ENCODE measurements around the gene LIPE. TPM values are rescaled to one million over a fixed set of nuclear protein-coding genes. Genes with fewer than 3 reads are reported as not detected.
A peak's percentile ranks its signal among the peaks of the same experiment; 100 is the strongest.

Gene LIPE
- total RNA-seq, 4 donors from 2014 or later = 3.6 to 10.6 (median 5.9) TPM

GRCh38 chr19:42375415-42376176 lies 51.6 kb downstream of the LIPE start:
- intact Hi-C loops (cut with DNase I) = no loop called here
- H3K4me3 ChIP-seq = no peak overlapping the region
- H3K27me3 ChIP-seq = no peaks in the 10 kb centered on the region
- no peaks in the 10 kb centered on the region for H3K4me1 ChIP-seq
- WGBS = 94% methylated on average over 23 of the region's 54 CpGs
- H3K36me3 ChIP-seq = peaks cover 5 to 60% (median 34%) of the 10 kb centered on the region in 4 donors
- H3K9me3 ChIP-seq = no peaks in the 10 kb centered on the region
- H3K27ac ChIP-seq (replicated peaks in 1 of 4) = no peak overlapping the region
- no peak for DNase-seq (ENCODE audit: extremely low spot score)
- no peak for TF ChIP-seq POLR2A (IDR thresholded peaks at IDR 0.05; ENCODE audit: low read depth)
- no peak for TF ChIP-seq EP300 (IDR thresholded peaks at IDR 0.05)
- TF ChIP-seq, protein P1, sequence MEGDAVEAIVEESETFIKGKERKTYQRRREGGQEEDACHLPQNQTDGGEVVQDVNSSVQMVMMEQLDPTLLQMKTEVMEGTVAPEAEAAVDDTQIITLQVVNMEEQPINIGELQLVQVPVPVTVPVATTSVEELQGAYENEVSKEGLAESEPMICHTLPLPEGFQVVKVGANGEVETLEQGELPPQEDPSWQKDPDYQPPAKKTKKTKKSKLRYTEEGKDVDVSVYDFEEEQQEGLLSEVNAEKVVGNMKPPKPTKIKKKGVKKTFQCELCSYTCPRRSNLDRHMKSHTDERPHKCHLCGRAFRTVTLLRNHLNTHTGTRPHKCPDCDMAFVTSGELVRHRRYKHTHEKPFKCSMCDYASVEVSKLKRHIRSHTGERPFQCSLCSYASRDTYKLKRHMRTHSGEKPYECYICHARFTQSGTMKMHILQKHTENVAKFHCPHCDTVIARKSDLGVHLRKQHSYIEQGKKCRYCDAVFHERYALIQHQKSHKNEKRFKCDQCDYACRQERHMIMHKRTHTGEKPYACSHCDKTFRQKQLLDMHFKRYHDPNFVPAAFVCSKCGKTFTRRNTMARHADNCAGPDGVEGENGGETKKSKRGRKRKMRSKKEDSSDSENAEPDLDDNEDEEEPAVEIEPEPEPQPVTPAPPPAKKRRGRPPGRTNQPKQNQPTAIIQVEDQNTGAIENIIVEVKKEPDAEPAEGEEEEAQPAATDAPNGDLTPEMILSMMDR (IDR thresholded peaks at IDR 0.05) = no peak
- TF ChIP-seq POLR2AphosphoS5 (IDR thresholded peaks at IDR 0.05) = no peak

- WGBS = 100% methylated on average over 10 of the region's 11 CpGs
- TF ChIP-seq POLR2AphosphoS5 (IDR thresholded peaks at IDR 0.05) = no peak
- Histone ChIP-seq H3K36me3 (peaks cover 5 to 61% (median 34%) of the 10 kb centered on the region in 4 donors), H3K4me3 (no peak overlapping the region), H3K4me1 (no peaks in the 10 kb centered on the region), H3K27me3 (no peaks in the 10 kb centered on the region), H3K27ac (replicated peaks in 1 of 4) (no peak overlapping the region), H3K9me3 (no peaks in the 10 kb centered on the region)
- intact Hi-C loops (cut with DNase I) = no loop called here
- no peak for DNase-seq (ENCODE audit: extremely low spot score)
These were observed 52.3 kb downstream of the LIPE start for GRCh38 chr19:42374826-42375376.

GRCh38 chr19:42370626-42371175 lies 56.5 kb downstream of the LIPE start:
- no peaks in the 10 kb centered on the region for H3K27me3 ChIP-seq
- peaks cover 11 to 18% (median 16%) of the 10 kb centered on the region in 4 donors for H3K4me1 ChIP-seq
- peak overlapping the region in 1 of 4 donors; percentile 33 for H3K27ac ChIP-seq (replicated peaks in 1 of 4)
- no peaks in the 10 kb centered on the region for H3K9me3 ChIP-seq
- WGBS = 59% methylated on average over 9 of the region's 12 CpGs
- H3K36me3 ChIP-seq = peaks cover 5 to 67% (median 22%) of the 10 kb centered on the region in 4 donors
- H3K4me3 ChIP-seq = no peak overlapping the region
- DNase-seq (ENCODE audit: extremely low spot score) = no peak
- TF ChIP-seq POLR2A (IDR thresholded peaks at IDR 0.05; ENCODE audit: low read depth) (no peak), EP300 (IDR thresholded peaks at IDR 0.05) (no peak), POLR2AphosphoS5 (IDR thresholded peaks at IDR 0.05) (no peak)
- TF ChIP-seq, protein P1 (IDR thresholded peaks at IDR 0.05) = no peak
- intact Hi-C loops (cut with DNase I) = no loop called here

GRCh38 chr19:42370068-42370520 lies 57.1 kb downstream of the LIPE start:
- DNase-seq (ENCODE audit: extremely low spot score) = no peak
- H3K9me3 ChIP-seq = no peaks in the 10 kb centered on the region
- WGBS = 75% methylated on average over 7 of the region's 9 CpGs
- no peak overlapping the region for H3K4me3 ChIP-seq
- no peaks in the 10 kb centered on the region for H3K27me3 ChIP-seq
- TF ChIP-seq POLR2AphosphoS5 (IDR thresholded peaks at IDR 0.05) = no peak
- TF ChIP-seq EP300 (IDR thresholded peaks at IDR 0.05) = no peak
- no peak for TF ChIP-seq POLR2A (IDR thresholded peaks at IDR 0.05; ENCODE audit: low read depth)
- TF ChIP-seq, protein P1 (IDR thresholded peaks at IDR 0.05) = no peak
- peak overlapping the region in 1 of 4 donors; percentile 33 for H3K27ac ChIP-seq (replicated peaks in 1 of 4)
- peaks cover 16 to 24% (median 22%) of the 10 kb centered on the region in 4 donors for H3K4me1 ChIP-seq
- H3K36me3 ChIP-seq = peaks cover 5 to 61% (median 16%) of the 10 kb centered on the region in 4 donors
- intact Hi-C loops (cut with DNase I) = no loop called here

- WGBS = 91% methylated on average over 12 of the region's 27 CpGs
- no peak for DNase-seq (ENCODE audit: extremely low spot score)
- Histone ChIP-seq H3K9me3 (no peaks in the 10 kb centered on the region), H3K4me3 (no peak overlapping the region), H3K4me1 (peaks cover 19 to 29% (median 27%) of the 10 kb centered on the region in 4 donors), H3K36me3 (peaks cover 5 to 55% (median 14%) of the 10 kb centered on the region in 4 donors), H3K27me3 (no peaks in the 10 kb centered on the region), H3K27ac (replicated peaks in 1 of 4) (no peak overlapping the region)
- TF ChIP-seq EP300 (IDR thresholded peaks at IDR 0.05) (no peak), POLR2AphosphoS5 (IDR thresholded peaks at IDR 0.05) (no peak), POLR2A (IDR thresholded peaks at IDR 0.05; ENCODE audit: low read depth) (no peak)
- TF ChIP-seq, protein P1 (IDR thresholded peaks at IDR 0.05) = no peak
- intact Hi-C loops (cut with DNase I) = no loop called here
These were observed 57.6 kb downstream of the LIPE start for GRCh38 chr19:42369433-42370067.
